ENCODE data around the gene JAKMIP3.

The JAKMIP3 gene

DNA sequence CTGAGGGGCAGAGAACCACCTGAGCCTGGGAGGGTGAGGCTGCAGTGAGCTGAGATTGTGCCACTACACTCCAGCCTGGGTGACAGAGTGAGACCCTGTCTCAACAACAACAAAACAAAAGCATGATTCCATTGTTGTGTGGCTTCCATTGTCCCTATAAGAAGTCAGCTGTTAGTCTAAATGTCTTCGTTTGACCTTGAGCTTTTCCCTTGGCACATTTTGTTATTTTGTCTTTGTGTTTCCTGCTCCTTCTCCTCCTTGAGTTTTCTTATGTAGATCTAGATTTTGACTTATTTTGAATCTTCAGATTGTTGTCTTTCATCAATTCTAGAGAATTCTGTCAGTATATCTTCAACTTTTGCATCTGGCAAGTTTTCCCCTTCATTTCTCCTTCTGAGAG lies 13.6 kb upstream of the JAKMIP3 start (continued):
- TF ChIP-seq, protein P1, sequence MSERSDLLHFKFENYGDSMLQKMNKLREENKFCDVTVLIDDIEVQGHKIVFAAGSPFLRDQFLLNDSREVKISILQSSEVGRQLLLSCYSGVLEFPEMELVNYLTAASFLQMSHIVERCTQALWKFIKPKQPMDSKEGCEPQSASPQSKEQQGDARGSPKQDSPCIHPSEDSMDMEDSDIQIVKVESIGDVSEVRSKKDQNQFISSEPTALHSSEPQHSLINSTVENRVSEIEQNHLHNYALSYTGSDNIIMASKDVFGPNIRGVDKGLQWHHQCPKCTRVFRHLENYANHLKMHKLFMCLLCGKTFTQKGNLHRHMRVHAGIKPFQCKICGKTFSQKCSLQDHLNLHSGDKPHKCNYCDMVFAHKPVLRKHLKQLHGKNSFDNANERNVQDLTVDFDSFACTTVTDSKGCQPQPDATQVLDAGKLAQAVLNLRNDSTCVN (tag by site-specific recombination; optimal IDR thresholded peaks at IDR 0.05) = no peak
- TF ChIP-seq GLI2 (tag by site-specific recombination; IDR thresholded peaks at IDR 0.05; ENCODE audit: borderline replicate concordance, low read depth) (no peak), ZNF138 (tag by site-specific recombination; IDR thresholded peaks at IDR 0.05; ENCODE audit: borderline replicate concordance) (no peak), ZBTB7A (tag by site-specific recombination; IDR thresholded peaks at IDR 0.05; ENCODE audit: low read depth) (no peak), ZNF501 (tag by site-specific recombination; IDR thresholded peaks at IDR 0.05) (no peak), ZNF571 (tag by site-specific recombination; IDR thresholded peaks at IDR 0.05) (no peak), ZNF626 (tag by site-specific recombination; IDR thresholded peaks at IDR 0.05) (peak; percentile 97), ZNF121 (tag by site-specific recombination; IDR thresholded peaks at IDR 0.05) (no peak), ZBTB21 (tag by site-specific recombination; IDR thresholded peaks at IDR 0.05) (no peak), ZNF184 (tag by site-specific recombination; IDR thresholded peaks at IDR 0.05) (0 out of 2 replicates have a peak, but pooled peaks have one; percentile 32), ZNF530 (tag by site-specific recombination; IDR thresholded peaks at IDR 0.05; ENCODE audit: low read depth) (no peak), ZNF510 (tag by site-specific recombination; IDR thresholded peaks at IDR 0.05; ENCODE audit: insufficient replicate concordance) (no peak), MYNN (tag by site-specific recombination; IDR thresholded peaks at IDR 0.05; ENCODE audit: borderline replicate concordance) (no peak), SETDB1 (IDR thresholded peaks at IDR 0.05; ENCODE audit: insufficient read length, low read length) (peak; percentile 93), KLF1 (tag by site-specific recombination; IDR thresholded peaks at IDR 0.05) (no peak), ZFHX2 (tag by site-specific recombination; conservative IDR thresholded peaks at IDR 0.05) (no peak), ZNF292 (tag by site-specific recombination; IDR thresholded peaks at IDR 0.05; ENCODE audit: borderline replicate concordance, low read depth) (no peak), ZNF239 (tag by site-specific recombination; IDR thresholded peaks at IDR 0.05) (no peak), ZNF157 (tag by site-specific recombination; IDR thresholded peaks at IDR 0.05) (no peak), ZNF423 (tag by site-specific recombination; IDR thresholded peaks at IDR 0.05) (no peak), ZNF707 (tag by site-specific recombination; IDR thresholded peaks at IDR 0.05) (no peak), ZNF596 (tag by site-specific recombination; IDR thresholded peaks at IDR 0.05) (no peak), ZBTB1 (tag by site-specific recombination; IDR thresholded peaks at IDR 0.05) (no peak), GLIS1 (tag by site-specific recombination; IDR thresholded peaks at IDR 0.05) (no peak), GLI4 (tag by site-specific recombination; IDR thresholded peaks at IDR 0.05) (no peak)
- TF ChIP-seq, protein P2, sequence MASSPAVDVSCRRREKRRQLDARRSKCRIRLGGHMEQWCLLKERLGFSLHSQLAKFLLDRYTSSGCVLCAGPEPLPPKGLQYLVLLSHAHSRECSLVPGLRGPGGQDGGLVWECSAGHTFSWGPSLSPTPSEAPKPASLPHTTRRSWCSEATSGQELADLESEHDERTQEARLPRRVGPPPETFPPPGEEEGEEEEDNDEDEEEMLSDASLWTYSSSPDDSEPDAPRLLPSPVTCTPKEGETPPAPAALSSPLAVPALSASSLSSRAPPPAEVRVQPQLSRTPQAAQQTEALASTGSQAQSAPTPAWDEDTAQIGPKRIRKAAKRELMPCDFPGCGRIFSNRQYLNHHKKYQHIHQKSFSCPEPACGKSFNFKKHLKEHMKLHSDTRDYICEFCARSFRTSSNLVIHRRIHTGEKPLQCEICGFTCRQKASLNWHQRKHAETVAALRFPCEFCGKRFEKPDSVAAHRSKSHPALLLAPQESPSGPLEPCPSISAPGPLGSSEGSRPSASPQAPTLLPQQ (tag by site-specific recombination; IDR thresholded peaks at IDR 0.05) = no peak
- TF ChIP-seq, protein P3, sequence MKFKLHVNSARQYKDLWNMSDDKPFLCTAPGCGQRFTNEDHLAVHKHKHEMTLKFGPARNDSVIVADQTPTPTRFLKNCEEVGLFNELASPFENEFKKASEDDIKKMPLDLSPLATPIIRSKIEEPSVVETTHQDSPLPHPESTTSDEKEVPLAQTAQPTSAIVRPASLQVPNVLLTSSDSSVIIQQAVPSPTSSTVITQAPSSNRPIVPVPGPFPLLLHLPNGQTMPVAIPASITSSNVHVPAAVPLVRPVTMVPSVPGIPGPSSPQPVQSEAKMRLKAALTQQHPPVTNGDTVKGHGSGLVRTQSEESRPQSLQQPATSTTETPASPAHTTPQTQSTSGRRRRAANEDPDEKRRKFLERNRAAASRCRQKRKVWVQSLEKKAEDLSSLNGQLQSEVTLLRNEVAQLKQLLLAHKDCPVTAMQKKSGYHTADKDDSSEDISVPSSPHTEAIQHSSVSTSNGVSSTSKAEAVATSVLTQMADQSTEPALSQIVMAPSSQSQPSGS (tag by site-specific recombination; IDR thresholded peaks at IDR 0.05; ENCODE audit: low read depth) = no peak
- TF ChIP-seq, protein P4, sequence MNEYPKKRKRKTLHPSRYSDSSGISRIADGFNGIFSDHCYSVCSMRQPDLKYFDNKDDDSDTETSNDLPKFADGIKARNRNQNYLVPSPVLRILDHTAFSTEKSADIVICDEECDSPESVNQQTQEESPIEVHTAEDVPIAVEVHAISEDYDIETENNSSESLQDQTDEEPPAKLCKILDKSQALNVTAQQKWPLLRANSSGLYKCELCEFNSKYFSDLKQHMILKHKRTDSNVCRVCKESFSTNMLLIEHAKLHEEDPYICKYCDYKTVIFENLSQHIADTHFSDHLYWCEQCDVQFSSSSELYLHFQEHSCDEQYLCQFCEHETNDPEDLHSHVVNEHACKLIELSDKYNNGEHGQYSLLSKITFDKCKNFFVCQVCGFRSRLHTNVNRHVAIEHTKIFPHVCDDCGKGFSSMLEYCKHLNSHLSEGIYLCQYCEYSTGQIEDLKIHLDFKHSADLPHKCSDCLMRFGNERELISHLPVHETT (tag by site-specific recombination; IDR thresholded peaks at IDR 0.05) = no peak
- TF ChIP-seq, protein P5, sequence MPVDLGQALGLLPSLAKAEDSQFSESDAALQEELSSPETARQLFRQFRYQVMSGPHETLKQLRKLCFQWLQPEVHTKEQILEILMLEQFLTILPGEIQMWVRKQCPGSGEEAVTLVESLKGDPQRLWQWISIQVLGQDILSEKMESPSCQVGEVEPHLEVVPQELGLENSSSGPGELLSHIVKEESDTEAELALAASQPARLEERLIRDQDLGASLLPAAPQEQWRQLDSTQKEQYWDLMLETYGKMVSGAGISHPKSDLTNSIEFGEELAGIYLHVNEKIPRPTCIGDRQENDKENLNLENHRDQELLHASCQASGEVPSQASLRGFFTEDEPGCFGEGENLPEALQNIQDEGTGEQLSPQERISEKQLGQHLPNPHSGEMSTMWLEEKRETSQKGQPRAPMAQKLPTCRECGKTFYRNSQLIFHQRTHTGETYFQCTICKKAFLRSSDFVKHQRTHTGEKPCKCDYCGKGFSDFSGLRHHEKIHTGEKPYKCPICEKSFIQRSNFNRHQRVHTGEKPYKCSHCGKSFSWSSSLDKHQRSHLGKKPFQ (tag by site-specific recombination; IDR thresholded peaks at IDR 0.05) = no peak

All from HEK293 (cell line).